ENCODE measurements around the gene POLA1. TPM values are rescaled to one million over a fixed set of nuclear protein-coding genes. Genes with fewer than 3 reads are reported as not detected.

The POLA1 gene
- polyA plus RNA-seq, 1 experiment = 2.5 TPM

DNA sequence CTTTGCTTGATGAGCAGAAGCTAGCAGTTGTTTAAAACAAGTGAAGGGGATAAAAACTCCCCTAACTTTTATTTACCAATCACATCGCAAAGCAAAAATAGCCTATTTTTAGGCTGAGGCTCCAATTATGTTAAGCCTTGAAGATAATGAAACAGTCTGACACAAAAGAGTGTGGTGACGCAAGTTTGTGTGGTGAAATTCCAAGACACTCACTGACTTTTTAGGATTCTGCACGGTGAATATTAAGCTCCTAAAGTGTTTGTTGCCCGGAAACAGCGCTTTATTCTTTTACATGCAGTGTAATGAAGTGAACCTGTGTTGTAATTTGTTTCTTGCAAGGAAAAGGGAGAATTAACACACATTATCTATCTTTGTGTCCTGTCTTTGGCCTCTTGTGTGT is 74.8 kb downstream of the POLA1 start:
- Histone ChIP-seq H3K27me3 (ENCODE audit: control insufficient read depth, insufficient read depth, low read length) (no peaks in the 10 kb centered on the region), H3K4me3 (ENCODE audit: low read depth, low read length) (no peak overlapping the region), H3K36me3 (ENCODE audit: control insufficient read depth, insufficient read depth, low read length) (no peaks in the 10 kb centered on the region)
- DNase-seq (ENCODE audit: low read depth) = no peak
- TF ChIP-seq, protein P1, sequence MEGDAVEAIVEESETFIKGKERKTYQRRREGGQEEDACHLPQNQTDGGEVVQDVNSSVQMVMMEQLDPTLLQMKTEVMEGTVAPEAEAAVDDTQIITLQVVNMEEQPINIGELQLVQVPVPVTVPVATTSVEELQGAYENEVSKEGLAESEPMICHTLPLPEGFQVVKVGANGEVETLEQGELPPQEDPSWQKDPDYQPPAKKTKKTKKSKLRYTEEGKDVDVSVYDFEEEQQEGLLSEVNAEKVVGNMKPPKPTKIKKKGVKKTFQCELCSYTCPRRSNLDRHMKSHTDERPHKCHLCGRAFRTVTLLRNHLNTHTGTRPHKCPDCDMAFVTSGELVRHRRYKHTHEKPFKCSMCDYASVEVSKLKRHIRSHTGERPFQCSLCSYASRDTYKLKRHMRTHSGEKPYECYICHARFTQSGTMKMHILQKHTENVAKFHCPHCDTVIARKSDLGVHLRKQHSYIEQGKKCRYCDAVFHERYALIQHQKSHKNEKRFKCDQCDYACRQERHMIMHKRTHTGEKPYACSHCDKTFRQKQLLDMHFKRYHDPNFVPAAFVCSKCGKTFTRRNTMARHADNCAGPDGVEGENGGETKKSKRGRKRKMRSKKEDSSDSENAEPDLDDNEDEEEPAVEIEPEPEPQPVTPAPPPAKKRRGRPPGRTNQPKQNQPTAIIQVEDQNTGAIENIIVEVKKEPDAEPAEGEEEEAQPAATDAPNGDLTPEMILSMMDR (IDR thresholded peaks at IDR 0.05; ENCODE audit: insufficient read depth, low read depth, low read length) = no peak
- POLR2A ChIA-PET = no interaction called here
- CTCF ChIA-PET = no interaction called here

DNA sequence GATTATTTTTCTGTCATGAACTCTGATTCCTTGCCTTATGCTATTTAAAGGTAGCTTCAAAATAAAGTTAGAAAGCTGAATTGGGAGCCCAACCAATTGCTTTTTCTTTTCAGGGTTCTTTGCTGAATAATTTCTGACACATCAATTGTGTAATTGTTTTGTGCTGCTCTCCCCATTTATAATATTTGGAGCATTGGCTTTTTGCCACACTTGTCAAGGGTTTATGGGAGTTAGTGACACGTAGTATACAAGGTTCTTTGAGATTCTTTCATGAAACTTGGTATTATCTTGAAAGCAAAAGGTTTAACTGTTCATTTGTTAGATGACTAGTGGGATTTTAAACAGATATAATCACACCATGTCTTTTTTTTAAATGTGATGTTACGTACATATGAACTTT is 80.9 kb downstream of the POLA1 start:
- no peak for DNase-seq (ENCODE audit: low read depth)
- POLR2A ChIA-PET = no interaction called here
- CTCF ChIA-PET = no interaction called here
- Histone ChIP-seq H3K4me3 (ENCODE audit: low read depth, low read length) (no peak overlapping the region), H3K27me3 (ENCODE audit: control insufficient read depth, insufficient read depth, low read length) (no peaks in the 10 kb centered on the region), H3K36me3 (ENCODE audit: control insufficient read depth, insufficient read depth, low read length) (no peaks in the 10 kb centered on the region)
- TF ChIP-seq, protein P1 (IDR thresholded peaks at IDR 0.05; ENCODE audit: insufficient read depth, low read depth, low read length) = no peak

DNA sequence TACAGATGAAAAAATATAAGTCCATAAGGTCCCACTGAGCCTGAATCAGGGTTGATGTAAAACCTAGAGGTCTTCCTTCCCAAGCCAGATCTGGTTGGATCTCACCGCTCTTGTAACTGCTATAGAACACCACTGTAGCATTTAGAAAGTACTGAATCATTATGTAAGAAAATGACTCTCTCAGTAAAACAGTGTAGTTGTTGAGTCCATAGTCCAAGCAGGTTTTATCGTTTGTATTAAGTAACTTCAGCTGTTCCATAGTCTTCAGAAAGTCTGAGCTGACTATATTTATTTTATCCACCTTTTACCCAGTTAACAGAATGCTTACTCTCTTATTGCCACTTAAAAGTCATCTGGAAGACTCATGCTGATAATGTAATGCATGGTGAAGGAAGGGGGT is 82.2 kb downstream of the POLA1 start:
- ChIA-PET POLR2A (no interaction called here), CTCF (no interaction called here)
- Histone ChIP-seq H3K36me3 (ENCODE audit: control insufficient read depth, insufficient read depth, low read length) (no peaks in the 10 kb centered on the region), H3K4me3 (ENCODE audit: low read depth, low read length) (no peak overlapping the region), H3K27me3 (ENCODE audit: control insufficient read depth, insufficient read depth, low read length) (no peaks in the 10 kb centered on the region)
- no peak for DNase-seq (ENCODE audit: low read depth)
- TF ChIP-seq, protein P1 (IDR thresholded peaks at IDR 0.05; ENCODE audit: insufficient read depth, low read depth, low read length) = no peak

DNA sequence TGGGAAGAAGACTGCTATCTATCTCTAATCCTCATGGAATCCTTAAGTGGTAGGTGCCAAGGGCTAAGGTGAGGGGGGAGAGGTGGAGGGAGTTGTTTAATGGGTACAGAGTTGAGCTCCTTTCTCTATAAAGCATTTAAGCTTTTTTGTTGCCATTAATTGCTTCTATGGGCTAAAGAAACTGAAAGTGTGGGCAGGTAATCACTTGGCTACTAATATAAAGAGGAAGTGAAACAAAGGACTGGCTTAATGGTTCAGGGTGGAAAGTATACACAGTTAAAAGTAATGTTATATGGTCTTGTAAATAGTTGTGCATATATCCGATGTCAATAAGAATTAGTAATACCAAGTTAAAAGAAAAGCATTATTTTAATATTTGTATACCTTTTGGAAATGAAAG is 83.9 kb downstream of the POLA1 start:
- CTCF ChIA-PET = no interaction called here
- POLR2A ChIA-PET = no interaction called here
- TF ChIP-seq, protein P1 (IDR thresholded peaks at IDR 0.05; ENCODE audit: insufficient read depth, low read depth, low read length) = no peak
- Histone ChIP-seq H3K27me3 (ENCODE audit: control insufficient read depth, insufficient read depth, low read length) (no peaks in the 10 kb centered on the region), H3K36me3 (ENCODE audit: control insufficient read depth, insufficient read depth, low read length) (no peaks in the 10 kb centered on the region), H3K4me3 (ENCODE audit: low read depth, low read length) (no peak overlapping the region)
- DNase-seq (ENCODE audit: low read depth) = no peak

DNA sequence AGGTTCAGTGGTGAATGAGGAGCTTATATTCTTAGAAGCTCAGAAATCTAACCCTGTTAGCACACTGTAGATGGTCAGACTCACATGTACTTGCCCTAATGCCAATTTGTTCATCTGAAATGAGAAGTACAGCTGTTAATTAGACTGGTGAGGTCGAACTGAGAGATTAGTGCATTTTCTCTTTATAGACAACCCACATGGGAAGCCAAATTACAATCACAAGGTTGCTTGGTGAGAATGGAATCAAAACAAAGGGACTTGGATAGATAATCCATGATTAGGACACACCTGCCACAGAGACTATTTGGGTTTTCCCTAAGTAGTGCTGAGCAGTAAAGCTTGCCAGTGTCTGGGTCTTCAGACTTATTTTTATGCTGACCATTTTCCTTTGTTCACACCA is 88.3 kb downstream of the POLA1 start:
- Histone ChIP-seq H3K36me3 (ENCODE audit: control insufficient read depth, insufficient read depth, low read length) (no peaks in the 10 kb centered on the region), H3K4me3 (ENCODE audit: low read depth, low read length) (no peak overlapping the region), H3K27me3 (ENCODE audit: control insufficient read depth, insufficient read depth, low read length) (no peaks in the 10 kb centered on the region)
- POLR2A ChIA-PET = no interaction called here
- CTCF ChIA-PET = no interaction called here
- TF ChIP-seq, protein P1 (IDR thresholded peaks at IDR 0.05; ENCODE audit: insufficient read depth, low read depth, low read length) = no peak
- DNase-seq (ENCODE audit: low read depth) = no peak
